Right lobe of liver (tissue), 6 donors: ENCODE data around the gene INVS. TPM values are rescaled to one million over a fixed set of nuclear protein-coding genes. Genes with fewer than 3 reads are reported as not detected.
"Not testable (repeated sequence)": the region's sequence is repeated elsewhere in the genome, so short reads cannot be mapped to it uniquely, and the experiment has no call there.

Experiments used
- ATAC-seq, 4 donors: fragments of 200-7000 bp; cut with Tn5 transposase; one replicate each; pipeline ENCODE4 v1.9.1; 2020; ENCODE audit warnings: mild to moderate bottlenecking in 4 of 4, moderate library complexity in 4 of 4
- DNase-seq, 3 donors: peaks; one replicate each; pipeline ENCODE4 v3.0.0-alpha.2; 2020
- H3K27ac ChIP-seq, 3 donors: fragments of 200-600 bp; one replicate each; pipeline ENCODE4 v1.8.0; 2022
- H3K27me3 ChIP-seq, 2 donors: fragments of 200-600 bp; one replicate each; pipeline ENCODE4 v1.8.0; 2022
- H3K36me3 ChIP-seq, 4 donors: fragments of 200-600 bp; sonication (generic) in 1 of 4; one replicate each; pipeline versions ENCODE4 v1.5.1 to v1.8.0; 2017 to 2022; ENCODE audit warnings: control low read depth in 1 of 4
- H3K4me1 ChIP-seq, 4 donors: fragments of 200-600 bp; sonication (generic) in 1 of 4; one replicate each; pipeline versions ENCODE4 v1.5.1 to v1.8.0; 2017 to 2022; ENCODE audit warnings: control low read depth in 1 of 4
- H3K4me3 ChIP-seq, 3 donors: fragments of 200-600 bp; one replicate each; pipeline ENCODE4 v1.8.0; 2022
- H3K9me3 ChIP-seq, 4 donors: fragments of 200-600 bp; sonication (generic) in 1 of 4; one replicate each; pipeline versions ENCODE4 v1.5.1 to v1.8.0; 2017 to 2022; ENCODE audit warnings: control low read depth in 1 of 4
- CTCF ChIP-seq, 4 donors: fragments of 200-600 bp in 3 of 4; fragments of 450-650 bp in 1 of 4; IDR thresholded peaks; one replicate each; pipeline versions ENCODE4 v1.5.1 to v1.8.0; 2016 to 2022; ENCODE audit warnings: antibody characterized with exemption in 4 of 4, mild to moderate bottlenecking in 2 of 4
- POLR2A ChIP-seq: fragments of 450-650 bp; IDR thresholded peaks from one replicate; pipeline ENCODE4 v1.6.1; 2017; ENCODE audit warnings: antibody characterized with exemption, mild to moderate bottlenecking
- WGBS: methylation state at CpG from one replicate; pipeline ENCODE4 v1.1.6; 2018; ENCODE audit warnings: low coverage, low lambda C conversion rate; ENCODE audit not compliant: insufficient coverage; ENCODE audit errors: missing lambda C conversion rate; 5-methylcytosine and 5-hydroxymethylcytosine counted together
- intact Hi-C, 2 donors: fragments of 100-400 bp; cut with DNase I; formaldehyde crosslinking; loops; one replicate each; pipeline versions ENCODE4 v1.11.2 to v1.14.1; 2022
- total RNA-seq, 6 experiments: library from RNA; depleted of rRNA in 2 of 6; stranded (reverse); fragments of >200 nt in 2 of 6; fragmentation: NEBNext Ultra II Directional in 3 of 6; extraction: Animal tissue kit (Norgen Biotek cat#: 25700) in 3 of 6; gene quantifications; one replicate each; pipeline versions ENCODE4 v1.1.0 to v1.2.4, GENCODE V29; 2016 to 2023
- donor health status: DM: no; HTN: yes; CAD: no.
- donor health status: DM: no; HTN: no; CAD: no.
- donor health status: DM: no; HTN: no; CAD: no.
- donor health status: DM: no; HTN: yes; CAD: no.
- donor health status: DM: no; HTN: yes; CAD: no.

The INVS gene
- total RNA-seq, 6 experiments from 2014 or later = 10.6 to 23.2 (median 16.8) TPM

- H3K4me1 ChIP-seq = no peaks in the 10 kb centered on the region
- WGBS = 89% methylated on average over 3 of the region's 3 CpGs
- DNase-seq = no peak
- intact Hi-C loops = loop anchor here in 1 of 2 donors (10.0 kb wide), 1 partner anchor 205 kb away; no protein-coding TSS in a partner anchor
- H3K4me3 ChIP-seq = no peak overlapping the region
- TF ChIP-seq POLR2A (no peak), CTCF (IDR thresholded peaks at IDR 0.05) (no peak)
- no peaks in the 10 kb centered on the region for H3K27me3 ChIP-seq
- no peaks in the 10 kb centered on the region for H3K9me3 ChIP-seq
- ATAC-seq = no peak
- no peak overlapping the region for H3K27ac ChIP-seq
- H3K36me3 ChIP-seq = peaks cover 0 to 6% (median 3%) of the 10 kb centered on the region in 4 donors
These were observed 130.5 kb downstream of the INVS start for GRCh38 chr9:100229561-100229960.

DNA sequence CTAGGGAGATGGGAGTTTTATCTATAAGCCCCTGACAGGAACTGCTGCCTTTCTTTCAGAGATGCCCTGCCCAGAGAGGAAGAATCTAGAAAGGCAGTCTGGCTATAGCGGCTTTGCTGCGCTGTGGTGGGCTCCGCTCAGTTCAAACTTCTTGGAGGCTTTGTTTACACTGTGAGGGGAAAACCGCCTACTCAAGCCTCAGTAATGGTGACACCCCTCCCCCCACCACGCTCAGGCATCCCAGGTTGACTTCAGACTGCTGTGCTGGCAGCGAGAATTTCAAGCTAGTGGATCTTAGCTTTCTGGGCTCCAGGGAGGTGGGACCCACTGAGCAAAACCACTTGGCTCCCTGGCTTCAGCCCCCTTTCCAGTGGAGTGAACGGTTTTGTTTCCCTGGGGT lies 137.9 kb downstream of the INVS start:
- H3K36me3 ChIP-seq, intact Hi-C loops, H3K9me3 ChIP-seq, ATAC-seq, DNase-seq, H3K4me3 ChIP-seq, H3K4me1 ChIP-seq, H3K27me3 ChIP-seq, H3K27ac ChIP-seq: not testable (repeated sequence)
- 97% methylated on average over 4 of the region's 7 CpGs for WGBS

GRCh38 chr9:100240512-100240911 lies 141.5 kb downstream of the INVS start:
- H3K36me3 ChIP-seq = peaks cover 0 to 16% (median under 1%) of the 10 kb centered on the region in 4 donors
- H3K4me1 ChIP-seq = no peaks in the 10 kb centered on the region
- H3K4me3 ChIP-seq = no peak overlapping the region
- no peak overlapping the region for H3K27ac ChIP-seq
- DNase-seq (no peak), ATAC-seq (no peak)
- intact Hi-C loops = no loop called here
- 63% methylated on average over 2 of the region's 2 CpGs for WGBS
- no peaks in the 10 kb centered on the region for H3K9me3 ChIP-seq
- TF ChIP-seq CTCF (IDR thresholded peaks at IDR 0.05) = no peak
- no peaks in the 10 kb centered on the region for H3K27me3 ChIP-seq

- Histone ChIP-seq H3K27me3 (no peaks in the 10 kb centered on the region), H3K4me1 (no peaks in the 10 kb centered on the region), H3K9me3 (no peaks in the 10 kb centered on the region), H3K4me3 (no peak overlapping the region), H3K27ac (no peak overlapping the region), H3K36me3 (peaks cover 0 to 14% (median 0%) of the 10 kb centered on the region in 4 donors)
- 77% methylated on average over 3 of the region's 3 CpGs for WGBS
- TF ChIP-seq POLR2A (no peak), CTCF (IDR thresholded peaks at IDR 0.05) (no peak)
- intact Hi-C loops = no loop called here
- ATAC-seq (peak in 1 of 4 donors; percentile 16), DNase-seq (no peak)
These were observed 168.2 kb downstream of the INVS start for GRCh38 chr9:100267211-100267610.

DNA sequence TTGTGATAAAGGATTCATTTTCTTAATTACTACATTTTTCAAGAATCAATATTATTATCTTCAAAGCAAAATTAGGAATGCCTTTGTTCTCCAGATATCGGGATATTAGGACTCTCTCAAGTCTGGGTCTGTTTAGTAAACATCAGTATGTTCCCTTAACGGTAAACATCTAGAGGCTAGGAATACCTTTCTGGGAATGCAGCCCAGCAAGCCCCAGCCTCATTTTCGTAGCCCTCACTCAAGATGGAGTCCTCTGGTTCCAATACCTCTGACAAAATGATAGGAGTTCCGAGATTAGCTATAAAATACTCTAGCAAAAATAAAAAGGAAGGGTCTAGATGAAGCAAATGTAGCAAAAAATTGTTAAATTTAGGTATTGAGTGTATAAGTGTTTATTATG lies 169.2 kb downstream of the INVS start:
- no peak for ATAC-seq
- no peak overlapping the region for H3K27ac ChIP-seq
- TF ChIP-seq POLR2A = no peak
- TF ChIP-seq CTCF (IDR thresholded peaks at IDR 0.05) = no peak
- intact Hi-C loops = no loop called here
- no peaks in the 10 kb centered on the region for H3K9me3 ChIP-seq
- H3K4me1 ChIP-seq = no peaks in the 10 kb centered on the region
- peaks cover 0 to 18% (median 0%) of the 10 kb centered on the region in 4 donors for H3K36me3 ChIP-seq
- DNase-seq = no peak
- 86% methylated on average over 4 of the region's 4 CpGs for WGBS
- no peak overlapping the region for H3K4me3 ChIP-seq
- H3K27me3 ChIP-seq = no peaks in the 10 kb centered on the region
